H1 (cell line): ENCODE measurements around the gene LSM4. TPM values are rescaled to one million over a fixed set of nuclear protein-coding genes. Genes with fewer than 3 reads are reported as not detected.

Experiments
- JUND ChIP-seq: IDR thresholded peaks from 2 replicates; pipeline ENCODE4 v1.6.1; 2011; ENCODE audit warnings: mild to moderate bottlenecking, improper control_type of control experiment, low read length
- polyA plus RNA-seq, 7 experiments: library from polyadenylated mRNA; depleted of rRNA in 3 of 7; stranded (reverse) in 5 of 7; unstranded in 2 of 7; fragments of >200 nt in 5 of 7; fragments of 200-250 nt in 2 of 7; gene quantifications; 1 replicate in 5 of 7; 2 replicates in 1 of 7; 4 replicates in 1 of 7; pipeline versions ENCODE4 v1.2.1 to v1.2.3, GENCODE V29; 2011 to 2013; ENCODE audit warnings: missing spikeins in 2 of 7, mixed read lengths in 2 of 7
- total RNA-seq: library from RNA; stranded (reverse); fragmentation: NEBNext Ultra II Directional; extraction: Animal tissue kit (Norgen Biotek cat#: 25700); gene quantifications from 2 replicates; pipeline ENCODE4 v1.2.1, GENCODE V29; 2021

The LSM4 gene
- total and polyA plus RNA-seq, 2 of the 8 experiments (the other 6 are each of a cell fraction or from before 2014, with no cell fraction given) = 302 to 319 TPM

DNA sequence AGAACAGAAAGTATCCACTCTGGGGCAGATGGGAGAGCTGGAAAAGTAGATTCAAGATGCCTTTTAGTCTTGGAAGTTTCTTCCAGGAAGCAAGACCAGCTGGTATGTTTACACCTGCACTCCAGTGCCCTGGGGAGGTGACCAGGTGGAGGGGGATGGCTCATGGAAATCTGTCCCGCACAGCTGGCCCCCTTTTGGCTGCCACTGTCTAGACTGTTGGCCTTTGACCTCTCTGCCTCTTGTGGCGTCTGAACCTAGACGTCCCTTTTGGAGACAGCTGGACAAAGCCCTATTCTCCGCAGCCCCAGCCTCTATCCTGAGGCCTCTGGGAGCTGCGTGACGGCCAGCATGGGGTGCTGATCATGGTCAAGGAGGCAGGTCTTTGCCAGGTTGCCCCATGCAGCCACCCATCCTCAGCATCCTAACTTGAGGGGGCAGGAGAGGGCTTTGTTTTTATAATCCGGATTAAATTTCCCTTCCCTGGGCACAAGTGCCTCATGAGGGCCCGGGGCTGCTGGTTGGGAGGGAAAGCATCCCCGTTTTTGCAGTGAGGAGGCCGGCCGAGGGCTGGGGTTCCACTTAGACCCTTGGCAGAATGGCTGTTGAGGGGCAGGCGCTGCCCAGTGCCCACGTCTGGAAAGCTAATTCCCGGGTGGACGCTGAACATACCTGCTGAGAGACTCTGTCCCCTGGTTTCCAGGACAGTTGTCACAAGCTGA lies 45.8 kb upstream of the LSM4 start (continued):
- no peak for TF ChIP-seq JUND
- TF ChIP-seq, all 59 proteins: peak for 0
